Omental fat pad (tissue), 4 donors: Measurements from ENCODE around the gene ADAMTS17. TPM values are rescaled to one million over a fixed set of nuclear protein-coding genes. Genes with fewer than 3 reads are reported as not detected.

Source experiments
- ATAC-seq: fragments of 150-250 bp; one replicate; pipeline ENCODE4 v1.9.1; 2016; ENCODE audit warnings: mild to moderate bottlenecking, moderate library complexity; ENCODE audit not compliant: low FRiP score
- DNase-seq: peaks from one replicate; pipeline ENCODE4 v3.0.0-alpha.2; 2019; ENCODE audit warnings: low spot score
- total RNA-seq, 4 donors: library from RNA; depleted of rRNA; stranded (reverse); fragments of >200 nt; gene quantifications; one replicate each; pipeline ENCODE4 v1.1.0, GENCODE V29; 2016
- TF ChIP-seq, protein P1 (sequence below), 3 donors: fragments of 450-650 bp; IDR thresholded peaks; one replicate each; pipeline ENCODE4 v1.5.1; 2016 to 2017; ENCODE audit warnings: antibody characterized with exemption in 3 of 3, mild to moderate bottlenecking in 3 of 3, moderate library complexity in 2 of 3

The ADAMTS17 gene
- total RNA-seq, 4 donors from 2014 or later = 1.6 to 10.7 (median 5.7) TPM

DNA sequence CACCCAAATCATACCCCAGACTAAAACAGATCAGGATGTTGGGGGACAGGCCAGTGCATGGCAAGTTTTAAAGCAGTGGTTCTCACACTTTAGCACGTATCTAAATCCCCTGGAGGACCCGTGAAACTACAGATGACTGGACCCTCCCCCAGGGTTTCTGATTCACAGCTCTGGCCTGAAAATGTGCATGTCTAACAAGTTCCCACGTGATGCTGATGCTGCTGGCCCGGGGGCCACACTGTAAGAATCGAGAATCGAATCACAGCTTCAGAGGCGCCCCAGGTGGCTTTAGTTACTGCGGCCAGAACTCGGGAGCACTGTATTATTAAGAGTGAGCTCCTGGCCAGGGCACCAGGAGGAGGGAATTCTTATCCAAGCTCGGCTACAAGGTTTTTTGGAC lies 11.6 kb downstream of the ADAMTS17 start:
- no peak for ATAC-seq
- no peak for DNase-seq
- TF ChIP-seq, protein P1, sequence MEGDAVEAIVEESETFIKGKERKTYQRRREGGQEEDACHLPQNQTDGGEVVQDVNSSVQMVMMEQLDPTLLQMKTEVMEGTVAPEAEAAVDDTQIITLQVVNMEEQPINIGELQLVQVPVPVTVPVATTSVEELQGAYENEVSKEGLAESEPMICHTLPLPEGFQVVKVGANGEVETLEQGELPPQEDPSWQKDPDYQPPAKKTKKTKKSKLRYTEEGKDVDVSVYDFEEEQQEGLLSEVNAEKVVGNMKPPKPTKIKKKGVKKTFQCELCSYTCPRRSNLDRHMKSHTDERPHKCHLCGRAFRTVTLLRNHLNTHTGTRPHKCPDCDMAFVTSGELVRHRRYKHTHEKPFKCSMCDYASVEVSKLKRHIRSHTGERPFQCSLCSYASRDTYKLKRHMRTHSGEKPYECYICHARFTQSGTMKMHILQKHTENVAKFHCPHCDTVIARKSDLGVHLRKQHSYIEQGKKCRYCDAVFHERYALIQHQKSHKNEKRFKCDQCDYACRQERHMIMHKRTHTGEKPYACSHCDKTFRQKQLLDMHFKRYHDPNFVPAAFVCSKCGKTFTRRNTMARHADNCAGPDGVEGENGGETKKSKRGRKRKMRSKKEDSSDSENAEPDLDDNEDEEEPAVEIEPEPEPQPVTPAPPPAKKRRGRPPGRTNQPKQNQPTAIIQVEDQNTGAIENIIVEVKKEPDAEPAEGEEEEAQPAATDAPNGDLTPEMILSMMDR (IDR thresholded peaks at IDR 0.05) = no peak

DNA sequence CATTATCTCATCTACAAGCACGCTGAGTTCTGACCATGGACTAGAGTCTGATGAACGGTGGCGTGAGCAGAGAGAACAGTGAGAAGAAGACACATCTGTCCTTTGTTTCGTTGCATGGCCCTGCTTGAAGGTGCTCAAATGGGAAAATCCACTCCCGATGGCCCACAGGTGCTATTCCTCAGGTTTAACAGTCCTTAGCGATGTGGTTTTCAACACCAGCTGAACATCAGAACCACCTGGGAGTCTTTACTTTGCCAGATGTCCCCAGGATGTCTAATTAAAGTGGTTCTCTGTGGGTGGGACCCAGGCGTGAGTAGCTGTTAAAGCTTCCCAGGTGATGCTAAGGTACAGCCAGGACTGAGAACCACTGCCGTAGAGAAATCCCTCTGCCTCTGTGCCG lies 13.0 kb downstream of the ADAMTS17 start:
- DNase-seq (no peak), ATAC-seq (no peak)
- TF ChIP-seq, protein P1 (IDR thresholded peaks at IDR 0.05) = no peak

DNA sequence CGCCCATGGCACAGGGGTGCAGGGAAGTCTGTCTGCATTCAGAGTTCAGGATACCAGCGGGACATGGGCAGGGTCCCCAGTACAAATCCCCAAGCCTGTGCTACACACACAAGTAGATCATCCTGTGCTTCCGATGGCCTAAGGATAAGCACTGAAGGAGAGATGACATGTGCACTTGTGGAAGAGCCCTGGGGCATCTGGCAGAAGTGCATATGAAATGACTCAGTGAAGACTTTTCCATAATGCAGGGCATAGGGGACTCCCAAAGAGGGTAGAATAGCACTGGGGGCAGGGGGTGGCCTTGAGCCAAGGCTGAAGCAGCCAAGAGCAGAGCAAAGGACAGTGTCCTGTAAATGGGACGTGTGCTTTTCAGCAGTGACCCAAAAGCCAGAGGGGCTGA lies 22.9 kb downstream of the ADAMTS17 start:
- no peak for ATAC-seq
- TF ChIP-seq, protein P1 (IDR thresholded peaks at IDR 0.05) = no peak

DNA sequence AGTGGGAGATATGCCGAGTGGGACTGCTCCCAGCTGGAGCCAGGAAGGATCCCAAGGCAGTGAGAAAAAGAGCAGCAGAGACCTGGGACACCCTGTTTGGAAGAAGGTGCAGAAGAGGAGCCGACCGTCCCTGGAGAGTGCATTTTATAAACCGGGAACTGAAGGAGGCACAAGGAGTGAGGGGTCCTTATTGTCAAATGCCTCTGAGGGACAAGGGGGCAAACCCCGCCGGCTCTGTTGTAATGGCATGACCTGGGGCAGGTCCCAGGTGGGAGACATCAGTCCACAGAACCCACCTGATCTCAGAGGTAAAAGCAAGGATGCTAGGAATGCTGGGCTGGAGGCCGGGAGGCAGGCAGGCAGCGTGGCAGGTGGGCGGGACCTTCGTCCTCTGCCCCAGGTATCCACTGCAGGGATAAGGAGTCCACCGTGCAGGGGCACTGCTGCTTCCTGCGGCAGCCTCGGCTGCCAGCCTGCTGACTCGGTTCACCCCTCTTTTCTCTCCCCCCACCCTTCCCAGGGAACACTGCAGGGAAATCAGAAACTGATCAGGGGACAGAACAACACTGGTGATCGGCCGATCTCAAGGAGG lies 26.9 kb downstream of the ADAMTS17 start:
- DNase-seq = no peak
- ATAC-seq = no peak
- TF ChIP-seq, protein P1 (IDR thresholded peaks at IDR 0.05) = no peak

More for the DNA sequence above, 22.9 kb downstream of the ADAMTS17 start:
- DNase-seq = no peak

DNA sequence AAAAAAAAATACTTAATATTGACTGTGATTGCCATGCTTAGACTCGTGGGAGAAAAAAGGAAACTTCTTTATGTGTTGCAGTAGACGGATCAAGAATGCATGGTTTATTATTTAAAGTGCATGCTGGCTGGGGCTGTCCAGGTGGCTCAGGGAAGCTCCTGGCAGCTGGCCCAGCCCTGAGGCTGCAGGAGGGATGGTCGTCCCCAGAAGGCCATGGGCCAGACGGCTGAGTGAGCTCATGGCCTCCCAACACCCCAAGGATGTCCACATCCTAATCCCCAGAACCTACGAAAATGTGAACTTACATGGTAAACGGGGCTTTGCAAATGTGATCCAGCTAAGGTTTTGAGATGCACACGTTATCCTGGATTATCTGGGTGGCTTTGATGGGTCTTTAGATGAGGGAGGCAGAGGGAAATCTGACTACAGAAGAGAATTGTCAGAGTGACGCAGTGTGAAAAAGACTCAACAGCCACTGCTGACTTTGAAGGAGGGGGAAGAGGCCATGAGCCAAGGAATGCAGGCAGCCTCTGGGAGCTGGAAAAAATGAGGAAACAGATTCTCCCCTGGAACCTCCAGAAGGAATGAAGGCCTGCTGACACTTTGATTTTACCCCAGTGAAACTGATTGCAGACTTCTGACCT lies 29.8 kb downstream of the ADAMTS17 start:
- DNase-seq = no peak
- TF ChIP-seq, protein P1 (IDR thresholded peaks at IDR 0.05) = no peak
- ATAC-seq = no peak

DNA sequence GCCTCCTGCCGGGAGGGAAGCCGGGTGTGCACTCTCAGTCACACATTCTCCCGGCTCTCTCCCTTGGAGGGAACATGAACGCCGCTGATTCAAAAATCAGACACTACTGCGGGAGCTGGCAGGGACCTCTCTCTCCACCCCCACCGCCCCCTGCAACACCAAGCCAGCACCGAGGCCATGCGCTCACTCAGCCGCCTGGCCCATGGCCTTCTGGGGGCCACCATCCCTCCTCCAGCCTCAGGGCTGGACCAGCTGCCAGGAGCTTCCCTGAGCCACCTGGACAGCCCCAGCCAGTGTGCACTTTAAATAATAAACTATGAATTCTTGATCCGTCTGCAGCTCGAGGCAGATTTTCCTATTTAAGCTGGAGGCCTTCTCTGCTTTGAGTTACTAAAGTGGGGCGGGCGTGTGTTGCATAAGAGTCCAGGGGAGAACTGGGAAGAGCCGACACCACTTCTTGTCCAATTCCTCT lies 30.6 kb downstream of the ADAMTS17 start:
- TF ChIP-seq, protein P1 (IDR thresholded peaks at IDR 0.05) = no peak
- ATAC-seq (no peak), DNase-seq (no peak)
